Measurements from ENCODE around the gene RIT1. TPM values are rescaled to one million over a fixed set of nuclear protein-coding genes. Genes with fewer than 3 reads are reported as not detected.

The RIT1 gene
- total RNA-seq, 1 experiment from 2014 or later: 27.2 TPM

DNA sequence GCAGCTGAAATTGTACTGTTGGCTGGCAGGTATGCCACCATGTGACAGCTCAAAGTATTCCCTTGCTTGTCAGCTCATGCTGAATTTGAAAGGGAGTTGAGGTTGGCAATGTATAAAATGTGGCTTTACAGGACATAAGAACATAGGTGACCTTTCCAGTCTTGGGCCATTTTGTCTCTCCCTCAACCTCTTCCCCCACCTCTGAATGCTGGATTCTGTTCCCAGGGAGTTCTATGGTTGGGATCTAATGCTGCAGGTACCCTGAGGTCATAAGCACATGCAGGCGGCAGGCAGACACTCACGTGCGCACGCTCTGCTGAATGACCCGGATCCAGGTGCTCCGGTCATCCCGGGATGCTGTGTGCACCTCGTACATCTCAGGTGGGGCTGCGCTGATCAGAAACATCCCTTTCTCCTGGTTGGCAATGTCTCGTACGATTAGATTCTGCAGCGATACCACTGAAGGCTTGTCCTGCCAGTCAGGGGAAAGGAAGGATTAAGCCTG is 46.3 kb upstream of the RIT1 start:
- Mint-ChIP-seq H3K4me3 (no peak overlapping the region), H3K4me1 (no peaks in the 10 kb centered on the region), H3K27ac (no peak overlapping the region), H3K27me3 (ENCODE audit: low read depth) (no peaks in the 10 kb centered on the region), H3K9me3 (no peaks in the 10 kb centered on the region), H3K36me3 (peaks cover 64% of the 10 kb centered on the region)
- CTCF ChIA-PET: interaction anchor here (1.1 to 1.5 kb wide), 2 partner anchors 32 kb away, joined by 5 read pairs; no protein-coding TSS in a partner anchor
- TF ChIP-seq NR3C1 (CRISPR knock-in tag; conservative IDR thresholded peaks at IDR 0.05; ENCODE audit: low read depth) (no peak), NR1H2 (CRISPR knock-in tag; IDR thresholded peaks at IDR 0.05) (no peak), ZNF263 (CRISPR knock-in tag; IDR thresholded peaks at IDR 0.05; ENCODE audit: low read depth) (no peak), OVOL2 (CRISPR knock-in tag; IDR thresholded peaks at IDR 0.05; ENCODE audit: borderline replicate concordance) (no peak), IRF2 (CRISPR knock-in tag; IDR thresholded peaks at IDR 0.05; ENCODE audit: borderline replicate concordance, low read depth) (no peak)
- TF ChIP-seq, protein P1, sequence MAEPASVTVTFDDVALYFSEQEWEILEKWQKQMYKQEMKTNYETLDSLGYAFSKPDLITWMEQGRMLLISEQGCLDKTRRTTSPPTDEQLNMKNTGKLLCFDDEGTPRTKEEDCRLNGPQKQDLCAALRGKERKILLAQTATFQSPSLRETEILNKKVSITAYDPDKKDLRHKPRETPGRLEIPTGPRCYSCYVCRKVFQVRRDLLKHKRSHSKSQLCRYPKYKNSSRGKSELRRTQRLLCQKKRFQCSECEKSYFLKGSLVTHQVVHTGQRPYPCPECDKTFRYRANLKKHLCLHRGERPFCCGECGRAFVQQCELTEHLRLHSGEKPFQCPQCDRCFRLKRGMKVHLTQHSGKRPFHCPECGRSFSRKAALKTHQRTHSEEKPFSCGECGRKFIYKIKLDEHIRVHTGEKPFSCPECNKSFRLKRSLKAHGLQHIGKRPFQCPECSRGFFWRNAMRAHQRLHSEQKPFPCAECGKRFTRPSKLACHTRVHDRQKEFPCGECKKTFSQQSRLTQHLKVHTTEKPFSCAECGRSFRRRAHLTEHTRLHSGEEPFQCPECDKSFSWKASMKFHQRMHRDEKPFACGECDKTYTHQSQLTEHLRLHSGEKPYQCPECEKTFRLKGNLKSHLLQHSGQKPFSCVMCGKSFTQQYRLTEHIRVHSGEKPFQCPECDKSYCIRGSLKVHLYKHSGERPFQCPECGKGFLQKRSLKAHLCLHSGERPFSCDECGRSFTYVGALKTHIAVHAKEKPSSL (CRISPR knock-in tag; conservative IDR thresholded peaks at IDR 0.05): no peak
- TF ChIP-seq, protein P2, sequence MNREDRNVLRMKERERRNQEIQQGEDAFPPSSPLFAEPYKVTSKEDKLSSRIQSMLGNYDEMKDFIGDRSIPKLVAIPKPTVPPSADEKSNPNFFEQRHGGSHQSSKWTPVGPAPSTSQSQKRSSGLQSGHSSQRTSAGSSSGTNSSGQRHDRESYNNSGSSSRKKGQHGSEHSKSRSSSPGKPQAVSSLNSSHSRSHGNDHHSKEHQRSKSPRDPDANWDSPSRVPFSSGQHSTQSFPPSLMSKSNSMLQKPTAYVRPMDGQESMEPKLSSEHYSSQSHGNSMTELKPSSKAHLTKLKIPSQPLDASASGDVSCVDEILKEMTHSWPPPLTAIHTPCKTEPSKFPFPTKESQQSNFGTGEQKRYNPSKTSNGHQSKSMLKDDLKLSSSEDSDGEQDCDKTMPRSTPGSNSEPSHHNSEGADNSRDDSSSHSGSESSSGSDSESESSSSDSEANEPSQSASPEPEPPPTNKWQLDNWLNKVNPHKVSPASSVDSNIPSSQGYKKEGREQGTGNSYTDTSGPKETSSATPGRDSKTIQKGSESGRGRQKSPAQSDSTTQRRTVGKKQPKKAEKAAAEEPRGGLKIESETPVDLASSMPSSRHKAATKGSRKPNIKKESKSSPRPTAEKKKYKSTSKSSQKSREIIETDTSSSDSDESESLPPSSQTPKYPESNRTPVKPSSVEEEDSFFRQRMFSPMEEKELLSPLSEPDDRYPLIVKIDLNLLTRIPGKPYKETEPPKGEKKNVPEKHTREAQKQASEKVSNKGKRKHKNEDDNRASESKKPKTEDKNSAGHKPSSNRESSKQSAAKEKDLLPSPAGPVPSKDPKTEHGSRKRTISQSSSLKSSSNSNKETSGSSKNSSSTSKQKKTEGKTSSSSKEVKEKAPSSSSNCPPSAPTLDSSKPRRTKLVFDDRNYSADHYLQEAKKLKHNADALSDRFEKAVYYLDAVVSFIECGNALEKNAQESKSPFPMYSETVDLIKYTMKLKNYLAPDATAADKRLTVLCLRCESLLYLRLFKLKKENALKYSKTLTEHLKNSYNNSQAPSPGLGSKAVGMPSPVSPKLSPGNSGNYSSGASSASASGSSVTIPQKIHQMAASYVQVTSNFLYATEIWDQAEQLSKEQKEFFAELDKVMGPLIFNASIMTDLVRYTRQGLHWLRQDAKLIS (CRISPR knock-in tag; IDR thresholded peaks at IDR 0.05; ENCODE audit: borderline replicate concordance): no peak
- TF ChIP-seq, protein P3, sequence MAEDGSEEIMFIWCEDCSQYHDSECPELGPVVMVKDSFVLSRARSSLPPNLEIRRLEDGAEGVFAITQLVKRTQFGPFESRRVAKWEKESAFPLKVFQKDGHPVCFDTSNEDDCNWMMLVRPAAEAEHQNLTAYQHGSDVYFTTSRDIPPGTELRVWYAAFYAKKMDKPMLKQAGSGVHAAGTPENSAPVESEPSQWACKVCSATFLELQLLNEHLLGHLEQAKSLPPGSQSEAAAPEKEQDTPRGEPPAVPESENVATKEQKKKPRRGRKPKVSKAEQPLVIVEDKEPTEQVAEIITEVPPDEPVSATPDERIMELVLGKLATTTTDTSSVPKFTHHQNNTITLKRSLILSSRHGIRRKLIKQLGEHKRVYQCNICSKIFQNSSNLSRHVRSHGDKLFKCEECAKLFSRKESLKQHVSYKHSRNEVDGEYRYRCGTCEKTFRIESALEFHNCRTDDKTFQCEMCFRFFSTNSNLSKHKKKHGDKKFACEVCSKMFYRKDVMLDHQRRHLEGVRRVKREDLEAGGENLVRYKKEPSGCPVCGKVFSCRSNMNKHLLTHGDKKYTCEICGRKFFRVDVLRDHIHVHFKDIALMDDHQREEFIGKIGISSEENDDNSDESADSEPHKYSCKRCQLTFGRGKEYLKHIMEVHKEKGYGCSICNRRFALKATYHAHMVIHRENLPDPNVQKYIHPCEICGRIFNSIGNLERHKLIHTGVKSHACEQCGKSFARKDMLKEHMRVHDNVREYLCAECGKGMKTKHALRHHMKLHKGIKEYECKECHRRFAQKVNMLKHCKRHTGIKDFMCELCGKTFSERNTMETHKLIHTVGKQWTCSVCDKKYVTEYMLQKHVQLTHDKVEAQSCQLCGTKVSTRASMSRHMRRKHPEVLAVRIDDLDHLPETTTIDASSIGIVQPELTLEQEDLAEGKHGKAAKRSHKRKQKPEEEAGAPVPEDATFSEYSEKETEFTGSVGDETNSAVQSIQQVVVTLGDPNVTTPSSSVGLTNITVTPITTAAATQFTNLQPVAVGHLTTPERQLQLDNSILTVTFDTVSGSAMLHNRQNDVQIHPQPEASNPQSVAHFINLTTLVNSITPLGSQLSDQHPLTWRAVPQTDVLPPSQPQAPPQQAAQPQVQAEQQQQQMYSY (CRISPR knock-in tag; IDR thresholded peaks at IDR 0.05): peak; percentile 72
- no peak for ATAC-seq
- POLR2A ChIA-PET: no interaction called here
- no peak for DNase-seq (ENCODE audit: low spot score)

DNA sequence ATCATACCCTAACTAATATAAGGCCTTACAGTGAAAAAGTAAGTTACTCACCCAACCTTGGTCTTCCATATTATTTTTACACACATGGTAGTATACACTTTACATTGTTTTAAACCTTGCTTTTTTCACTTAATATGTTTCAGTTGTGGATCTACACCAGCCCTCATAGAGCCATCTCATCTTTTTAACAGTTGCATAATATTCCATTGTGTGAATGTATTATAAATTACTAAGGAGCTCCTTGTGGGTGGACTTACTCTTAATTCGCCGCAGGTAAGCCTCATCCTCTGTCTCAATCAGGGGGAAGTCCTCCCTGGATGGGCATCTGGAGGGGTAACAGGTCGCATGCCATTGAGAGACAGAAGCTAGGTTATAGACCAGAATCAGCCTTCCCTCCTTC is 43.5 kb upstream of the RIT1 start:
- DNase-seq (ENCODE audit: low spot score): no peak
- Mint-ChIP-seq H3K36me3 (peaks cover 63% of the 10 kb centered on the region), H3K27ac (no peak overlapping the region), H3K4me1 (no peaks in the 10 kb centered on the region), H3K4me3 (no peak overlapping the region), H3K27me3 (ENCODE audit: low read depth) (no peaks in the 10 kb centered on the region), H3K9me3 (no peaks in the 10 kb centered on the region)
- CTCF ChIA-PET: interaction anchor here (1.0 to 1.6 kb wide), 3 partner anchors 24 to 112 kb away, joined by 5 to 6 read pairs (median 6); partner anchors contain the start of gene ARHGEF2
- POLR2A ChIA-PET: interaction anchor here (0.7 kb wide), 1 partner anchor 14 kb away, joined by 3 read pairs; no protein-coding TSS in a partner anchor
- TF ChIP-seq, protein P2 (CRISPR knock-in tag; IDR thresholded peaks at IDR 0.05; ENCODE audit: borderline replicate concordance): no peak
- no peak for TF ChIP-seq FOXP1 (CRISPR knock-in tag; IDR thresholded peaks at IDR 0.05; ENCODE audit: borderline replicate concordance)
- ATAC-seq: no peak

Measured in WTC11 (cell line).